BE2C (cell line): ENCODE measurements around the gene NT5DC4.
"Not testable (repeated sequence)": the region's sequence is repeated elsewhere in the genome, so short reads cannot be mapped to it uniquely, and the experiment has no call there.

Experiments
- DNase-seq: peaks from one replicate; pipeline ENCODE4 v3.0.0-alpha.2; 2020
- H3K27me3 ChIP-seq: fragments of 250-450 bp; sonication (Bioruptor Pico); 2 replicates; pipeline ENCODE4 v1.5.1; 2020; ENCODE audit warnings: mild to moderate bottlenecking
- H3K36me3 ChIP-seq: fragments of 250-450 bp; sonication (Bioruptor Pico); 2 replicates; pipeline ENCODE4 v1.5.1; 2020; ENCODE audit warnings: mild to moderate bottlenecking
- H3K4me1 ChIP-seq: fragments of 250-450 bp; sonication (Bioruptor Pico); 2 replicates; pipeline ENCODE4 v1.5.1; 2020
- H3K4me3 ChIP-seq: 2 replicates; pipeline ENCODE4 v1.5.1; 2011; ENCODE audit warnings: low read depth, low read length
- H3K9me3 ChIP-seq: fragments of 250-450 bp; sonication (Bioruptor Pico); 2 replicates; pipeline ENCODE4 v1.5.1; 2020
- CTCF ChIP-seq: IDR thresholded peaks from 2 replicates; pipeline ENCODE4 v1.5.1; 2012; ENCODE audit warnings: mild to moderate bottlenecking, low read depth, low read length

NT5DC4 gene

GRCh38 chr2:112705575-112705974, 15.2 kb upstream of the NT5DC4 start:
- H3K4me3 ChIP-seq = no peak overlapping the region
- H3K9me3 ChIP-seq = no peaks in the 10 kb centered on the region
- TF ChIP-seq CTCF = no peak
- H3K27me3 ChIP-seq = no peaks in the 10 kb centered on the region
- DNase-seq = no peak
- H3K4me1 ChIP-seq = no peaks in the 10 kb centered on the region
- no peaks in the 10 kb centered on the region for H3K36me3 ChIP-seq

- H3K9me3 ChIP-seq = no peaks in the 10 kb centered on the region
- DNase-seq = no peak
- H3K27me3 ChIP-seq = no peaks in the 10 kb centered on the region
- H3K4me3 ChIP-seq = no peak overlapping the region
- H3K36me3 ChIP-seq = no peaks in the 10 kb centered on the region
- no peaks in the 10 kb centered on the region for H3K4me1 ChIP-seq
- no peak for TF ChIP-seq CTCF
Observed at GRCh38 chr2:112706170-112706664, 14.6 kb upstream of the NT5DC4 start.

- not testable (repeated sequence) for DNase-seq, H3K27me3 ChIP-seq, H3K9me3 ChIP-seq, H3K36me3 ChIP-seq, H3K4me3 ChIP-seq, H3K4me1 ChIP-seq
Observed at GRCh38 chr2:112706947-112707346, 13.9 kb upstream of the NT5DC4 start.

GRCh38 chr2:112708968-112709367, 11.9 kb upstream of the NT5DC4 start:
- Histone ChIP-seq H3K9me3 (no peaks in the 10 kb centered on the region), H3K4me3 (no peak overlapping the region), H3K27me3 (no peaks in the 10 kb centered on the region), H3K4me1 (no peaks in the 10 kb centered on the region), H3K36me3 (no peaks in the 10 kb centered on the region)
- DNase-seq = no peak
- TF ChIP-seq CTCF = no peak

GRCh38 chr2:112709703-112710102, 11.1 kb upstream of the NT5DC4 start:
- Histone ChIP-seq H3K9me3 (no peaks in the 10 kb centered on the region), H3K36me3 (no peaks in the 10 kb centered on the region), H3K4me3 (no peak overlapping the region), H3K27me3 (no peaks in the 10 kb centered on the region), H3K4me1 (no peaks in the 10 kb centered on the region)
- DNase-seq = no peak
- no peak for TF ChIP-seq CTCF

- Histone ChIP-seq H3K4me3 (no peak overlapping the region), H3K36me3 (no peaks in the 10 kb centered on the region), H3K9me3 (no peaks in the 10 kb centered on the region), H3K27me3 (no peaks in the 10 kb centered on the region), H3K4me1 (no peaks in the 10 kb centered on the region)
- TF ChIP-seq CTCF = no peak
- DNase-seq = no peak
Observed at GRCh38 chr2:112710956-112711750, 9.7 kb upstream of the NT5DC4 start.
